ENCODE data around the gene GATA5. TPM values are rescaled to one million over a fixed set of nuclear protein-coding genes. Genes with fewer than 3 reads are reported as not detected.

The GATA5 gene
- total RNA-seq, 2 donors from 2014 or later: not detected

DNA sequence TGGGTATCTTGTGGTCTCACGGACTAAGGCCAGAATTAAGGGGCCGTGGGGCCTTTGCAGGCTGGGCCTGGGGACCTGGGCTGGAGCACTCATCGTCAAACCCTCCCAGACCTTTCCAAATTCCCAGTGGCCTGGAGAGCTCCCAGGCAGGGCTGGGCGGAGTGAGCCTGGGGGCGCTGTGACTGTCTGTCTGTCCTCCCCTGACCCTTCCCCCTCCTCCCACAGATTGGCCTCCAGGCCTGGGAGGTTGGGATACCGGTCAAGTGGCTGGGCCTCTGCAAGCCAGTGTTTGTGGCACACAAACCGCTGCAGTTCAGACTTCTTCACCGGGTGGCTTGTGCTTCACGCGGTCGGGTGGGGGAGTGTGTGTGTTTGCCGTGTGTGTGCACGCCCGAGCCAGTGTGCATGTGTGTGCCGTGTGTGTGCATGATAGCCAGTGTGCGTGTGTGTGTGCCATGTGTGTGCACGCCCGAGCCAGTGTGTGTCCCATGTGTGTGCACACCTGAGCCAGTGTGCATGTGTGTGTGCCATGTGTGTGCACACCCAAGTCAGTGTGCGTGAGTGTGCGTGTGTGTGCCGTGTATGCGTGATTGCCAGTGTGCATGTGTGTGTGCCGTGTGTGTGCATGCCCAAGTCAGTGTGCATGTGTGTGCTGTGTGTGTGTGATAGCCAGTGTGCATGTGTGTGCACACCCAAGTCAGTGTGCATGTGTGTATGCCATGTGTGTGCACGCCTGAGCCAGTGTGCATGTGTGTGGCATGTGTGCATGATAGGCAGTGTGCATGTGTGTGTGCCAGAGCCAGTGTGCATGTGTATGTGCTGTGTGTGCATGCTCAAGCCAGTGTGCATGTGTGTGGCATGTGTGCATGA lies 54.7 kb downstream of the GATA5 start:
- Mint-ChIP-seq H3K36me3 (ENCODE audit: low read depth) (no peaks in the 10 kb centered on the region), H3K4me1 (peaks cover 4% of the 10 kb centered on the region), H3K4me3 (no peak overlapping the region), H3K27ac (no peak overlapping the region), H3K27me3 (no peaks in the 10 kb centered on the region)
- H3K9me3 ChIP-seq (ENCODE audit: control insufficient read depth, low read length, poor library complexity, severe bottlenecking): no peaks in the 10 kb centered on the region
- ATAC-seq: no peak
- no peak for DNase-seq

DNA sequence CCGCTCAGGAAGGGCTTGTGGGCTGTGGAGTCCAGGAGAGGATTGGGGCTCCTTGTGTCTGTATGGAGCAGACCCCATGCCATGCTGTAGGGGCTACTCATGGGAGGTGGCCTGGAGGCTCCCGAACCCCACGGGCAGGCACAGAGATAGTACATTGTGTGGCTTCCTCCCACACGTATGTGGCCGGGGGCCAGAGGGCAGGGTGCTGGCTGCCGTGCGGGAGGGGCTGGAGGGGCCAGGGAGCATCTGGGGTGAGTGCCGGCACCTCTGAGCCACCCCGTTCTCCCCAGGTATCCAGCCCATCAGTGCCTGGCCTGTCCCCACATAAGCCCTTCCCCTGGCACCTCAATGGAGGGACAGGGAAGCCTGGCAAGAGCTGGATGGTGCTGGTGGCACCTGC lies 56.0 kb downstream of the GATA5 start:
- no peak overlapping the region for H3K27ac Mint-ChIP-seq
- ATAC-seq: no peak
- no peaks in the 10 kb centered on the region for H3K36me3 Mint-ChIP-seq (ENCODE audit: low read depth)
- H3K27me3 Mint-ChIP-seq: no peaks in the 10 kb centered on the region
- H3K9me3 ChIP-seq (ENCODE audit: control insufficient read depth, low read length, poor library complexity, severe bottlenecking): no peaks in the 10 kb centered on the region
- DNase-seq: no peak
- no peak overlapping the region for H3K4me3 Mint-ChIP-seq
- peaks cover 4% of the 10 kb centered on the region for H3K4me1 Mint-ChIP-seq

GRCh38 chr20:62418709-62419487 lies 56.9 kb downstream of the GATA5 start:
- DNase-seq (no peak), ATAC-seq (no peak)
- H3K9me3 ChIP-seq (ENCODE audit: control insufficient read depth, low read length, poor library complexity, severe bottlenecking): no peaks in the 10 kb centered on the region
- no peak overlapping the region for H3K4me3 Mint-ChIP-seq
- H3K4me1 Mint-ChIP-seq: peaks cover 4% of the 10 kb centered on the region
- no peaks in the 10 kb centered on the region for H3K36me3 Mint-ChIP-seq (ENCODE audit: low read depth)
- H3K27ac Mint-ChIP-seq: no peak overlapping the region
- no peaks in the 10 kb centered on the region for H3K27me3 Mint-ChIP-seq

DNA sequence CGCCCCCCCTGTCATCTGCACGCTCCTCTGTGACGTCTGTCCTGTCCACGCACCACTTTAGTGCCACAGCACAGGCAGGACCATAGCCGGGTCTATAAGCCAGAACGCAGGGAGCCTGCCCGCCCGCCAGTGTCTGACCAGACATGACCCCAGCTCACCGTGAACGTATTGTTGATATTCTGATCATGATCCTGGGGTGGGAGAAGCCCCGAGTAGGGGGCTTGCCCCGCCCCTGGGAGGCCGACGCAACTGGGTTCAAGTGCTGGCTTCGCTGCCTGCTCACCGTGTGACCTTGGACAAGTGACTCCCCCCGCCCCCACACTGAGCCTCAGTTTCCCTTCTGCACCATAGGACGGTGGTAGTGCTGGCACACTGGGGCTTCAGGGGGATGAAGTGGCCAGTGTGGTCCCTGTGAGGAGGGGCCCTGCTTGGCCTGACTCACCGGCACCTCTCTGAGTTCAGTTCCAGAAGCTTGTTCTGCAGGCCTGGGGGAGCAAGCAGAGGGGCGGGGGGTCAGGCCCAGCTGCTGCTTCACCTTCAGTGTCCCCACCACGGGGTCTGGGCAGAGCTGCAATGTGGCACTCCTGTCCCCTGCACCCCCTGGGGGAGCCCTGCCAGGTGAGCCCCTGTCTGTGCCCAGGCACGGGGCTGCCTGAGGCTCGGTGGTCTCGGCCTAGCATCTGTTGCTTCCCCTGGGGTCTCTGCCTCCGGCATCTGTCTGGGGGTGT lies 57.6 kb downstream of the GATA5 start:
- ATAC-seq (no peak), DNase-seq (no peak)
- no peaks in the 10 kb centered on the region for H3K9me3 ChIP-seq (ENCODE audit: control insufficient read depth, low read length, poor library complexity, severe bottlenecking)
- no peak overlapping the region for H3K4me3 Mint-ChIP-seq
- H3K4me1 Mint-ChIP-seq: peaks cover 4% of the 10 kb centered on the region
- H3K36me3 Mint-ChIP-seq (ENCODE audit: low read depth): no peaks in the 10 kb centered on the region
- no peak overlapping the region for H3K27ac Mint-ChIP-seq
- no peaks in the 10 kb centered on the region for H3K27me3 Mint-ChIP-seq

DNA sequence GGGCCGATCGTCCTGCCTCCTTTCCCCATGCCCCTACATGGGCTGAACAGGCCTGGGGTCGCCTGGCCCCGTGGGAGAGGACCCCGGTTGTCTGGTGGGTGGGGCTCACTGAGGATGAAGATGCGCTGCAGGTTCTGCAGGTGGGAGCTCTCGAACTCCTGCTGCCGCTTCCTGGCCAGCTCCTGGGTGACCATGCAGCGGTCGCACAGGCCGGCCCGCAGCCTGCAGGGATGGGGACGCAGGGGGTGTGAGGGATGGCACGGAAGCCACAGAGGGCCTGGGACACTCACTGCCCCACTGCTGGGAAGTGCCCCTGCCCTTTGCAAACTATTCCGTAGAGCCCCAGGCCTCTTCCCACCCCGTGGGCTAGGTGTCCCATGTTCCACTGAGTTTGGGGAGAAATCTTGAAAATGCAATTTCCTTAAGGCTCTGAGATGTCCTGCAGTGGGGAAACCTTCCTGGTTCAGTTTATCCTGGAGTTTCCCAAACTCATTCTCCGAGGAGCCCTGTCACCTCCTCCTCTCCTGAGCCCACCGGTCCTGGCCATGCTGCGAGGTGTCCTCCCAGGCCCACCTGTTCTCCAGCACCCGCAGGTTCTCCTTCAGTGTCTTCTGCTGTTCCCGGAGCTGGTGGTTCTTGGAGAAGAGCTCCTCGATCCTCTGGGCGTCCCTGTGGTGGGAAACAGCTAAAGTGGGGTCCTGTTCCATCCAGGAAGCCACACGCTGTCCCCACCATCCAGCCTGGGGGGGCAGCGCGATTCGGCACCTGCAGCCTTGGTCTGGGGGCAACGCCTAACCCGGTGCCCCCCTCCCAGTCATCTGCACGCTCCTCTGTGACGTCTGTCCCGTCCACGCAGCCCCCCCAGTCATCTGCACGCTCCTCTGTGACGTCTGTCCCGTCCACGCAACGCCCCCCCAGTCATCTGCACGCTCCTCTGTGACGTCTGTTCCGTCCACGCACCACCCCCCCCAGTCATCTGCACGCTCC lies 58.9 kb downstream of the GATA5 start:
- no peak for DNase-seq
- no peaks in the 10 kb centered on the region for H3K9me3 ChIP-seq (ENCODE audit: control insufficient read depth, low read length, poor library complexity, severe bottlenecking)
- no peak overlapping the region for H3K27ac Mint-ChIP-seq
- H3K4me3 Mint-ChIP-seq: no peak overlapping the region
- ATAC-seq: no peak
- no peaks in the 10 kb centered on the region for H3K27me3 Mint-ChIP-seq
- H3K4me1 Mint-ChIP-seq: peaks cover 4% of the 10 kb centered on the region
- no peaks in the 10 kb centered on the region for H3K36me3 Mint-ChIP-seq (ENCODE audit: low read depth)

DNA sequence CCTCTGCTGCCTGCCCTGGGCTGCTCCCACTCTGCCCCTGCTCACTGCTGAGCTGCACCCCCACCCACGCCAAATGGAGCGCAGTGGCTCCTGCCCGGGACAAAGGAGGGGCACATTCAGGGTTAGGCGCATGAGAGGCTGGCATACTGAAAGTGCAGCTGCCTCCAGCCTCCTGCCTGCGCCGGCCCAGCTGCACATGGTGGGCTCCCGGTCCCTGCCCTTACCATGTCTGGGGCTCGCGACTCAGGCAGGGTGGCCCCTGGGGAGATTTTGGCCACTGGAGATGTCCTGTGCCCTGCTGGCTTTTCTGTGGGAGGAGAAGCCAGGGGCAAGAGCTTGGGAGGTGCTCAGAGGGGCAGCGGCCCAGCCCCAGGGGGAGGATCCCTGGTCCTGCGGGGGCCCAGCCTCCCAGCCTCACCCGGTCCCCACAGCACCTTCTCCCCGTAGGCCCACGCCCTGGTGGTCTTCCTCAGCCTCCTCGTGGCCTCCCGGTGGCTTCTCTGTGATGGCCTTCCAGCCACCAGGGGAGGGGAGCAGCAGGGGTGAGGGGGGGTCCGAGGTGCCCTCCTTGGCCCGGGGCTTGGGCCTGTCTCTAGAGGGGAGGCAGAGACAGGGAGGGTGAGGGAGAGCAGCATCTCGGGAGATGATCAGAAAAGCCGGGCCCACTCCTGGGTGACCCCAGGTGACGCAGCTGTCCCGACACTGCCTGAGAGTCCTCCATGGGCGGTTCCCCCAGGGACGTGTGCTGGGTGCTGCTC lies 60.3 kb downstream of the GATA5 start:
- H3K4me3 Mint-ChIP-seq: no peak overlapping the region
- no peak for ATAC-seq
- DNase-seq: no peak

DNA sequence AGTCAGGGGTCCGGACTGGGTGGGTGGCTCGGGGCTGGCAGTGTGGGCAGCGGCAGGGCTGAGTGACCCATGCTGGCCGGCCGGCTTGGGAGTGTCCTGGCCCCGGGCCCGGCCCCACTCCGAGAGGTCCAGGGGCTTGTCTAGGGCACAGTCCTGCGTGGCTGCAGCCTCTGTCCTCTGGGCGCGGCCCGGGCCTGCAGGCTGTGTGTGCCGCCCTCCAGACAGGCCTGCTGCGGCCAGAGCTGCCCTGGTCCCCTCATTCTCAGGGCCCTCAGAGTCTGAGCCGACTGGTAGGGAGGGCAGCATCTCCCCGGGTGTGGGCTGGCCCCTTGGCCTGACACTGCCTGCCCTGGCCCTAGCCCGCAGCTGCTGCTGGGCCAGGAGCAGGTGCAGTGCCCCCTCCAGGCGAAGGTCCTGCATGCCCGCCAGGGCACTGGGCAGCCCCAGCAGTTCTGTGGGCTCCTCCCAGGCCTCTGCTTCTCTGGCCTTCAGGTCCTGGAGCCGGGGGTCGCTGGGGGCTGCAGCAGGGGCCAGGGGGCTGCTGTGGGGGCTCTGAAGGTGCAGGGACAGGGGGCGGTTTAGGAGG lies 61.8 kb downstream of the GATA5 start:
- no peak overlapping the region for H3K4me3 Mint-ChIP-seq
- no peak for DNase-seq
- H3K27ac Mint-ChIP-seq: no peak overlapping the region
- no peaks in the 10 kb centered on the region for H3K9me3 ChIP-seq (ENCODE audit: control insufficient read depth, low read length, poor library complexity, severe bottlenecking)
- peaks cover 6% of the 10 kb centered on the region for H3K4me1 Mint-ChIP-seq
- H3K27me3 Mint-ChIP-seq: no peaks in the 10 kb centered on the region
- ATAC-seq: no peak
- H3K36me3 Mint-ChIP-seq (ENCODE audit: low read depth): no peaks in the 10 kb centered on the region

More for the DNA sequence above, 60.3 kb downstream of the GATA5 start:
- Mint-ChIP-seq H3K27me3 (no peaks in the 10 kb centered on the region), H3K27ac (no peak overlapping the region), H3K36me3 (ENCODE audit: low read depth) (no peaks in the 10 kb centered on the region), H3K4me1 (peaks cover 4% of the 10 kb centered on the region)
- no peaks in the 10 kb centered on the region for H3K9me3 ChIP-seq (ENCODE audit: control insufficient read depth, low read length, poor library complexity, severe bottlenecking)

Other genes starting within 250 kb of the GATA5 start
- gene OSBPL2, start 237.5 kb downstream of the GATA5 start, total RNA-seq: 10 to 100 TPM; 59.9 to 67.9 TPM
- gene ADRM1, start 173.0 kb downstream of the GATA5 start, total RNA-seq: 10 to 100 TPM; 47.3 to 54.2 TPM
- gene LAMA5, start 108.7 kb downstream of the GATA5 start, total RNA-seq: under 1 TPM; 0.50 to 0.72 TPM
- 1,000 to 10,000 TPM; 2,821 to 2,836 TPM for gene RPS21, start 88.9 kb downstream of the GATA5 start, total RNA-seq
- 1 to 10 TPM; 4.5 to 5.6 TPM for gene CABLES2, start 68.7 kb downstream of the GATA5 start, total RNA-seq
- gene RBBP8NL, start 48.5 kb downstream of the GATA5 start, total RNA-seq: not detected
- gene SLCO4A1, start 166.5 kb upstream of the GATA5 start, total RNA-seq: 1 to 10 TPM; 1.9 TPM
- under 1 TPM in 1 of 2 donors, not detected in 1; 0.10 TPM for gene NTSR1, start 232.8 kb upstream of the GATA5 start, total RNA-seq